CD4-positive, alpha-beta memory T cell (primary cell): ENCODE measurements around the gene TMEM116. TPM values are rescaled to one million over a fixed set of nuclear protein-coding genes. Genes with fewer than 3 reads are reported as not detected.

Source experiments
- CTCF ChIA-PET: fragments of 350-600 bp; sonication (Branson Sonifier 250); formaldehyde crosslinking; loops from one replicate; lab custom pipeline; 2021; ENCODE audit warnings: inconsistent platforms; ENCODE audit not compliant: partially characterized antibody; lab: Charles Lee
- POLR2A ChIA-PET: fragments of 350-600 bp; sonication (Branson Sonifier 250); formaldehyde crosslinking; loops from one replicate; lab custom pipeline; 2021; ENCODE audit not compliant: partially characterized antibody; lab: Charles Lee
- DNase-seq, 5 donors: peaks; one replicate each; pipeline versions ENCODE4 v3.0.0 to v3.0.0-alpha.2; 2020 to 2022; ENCODE audit warnings: mixed read lengths in 1 of 5
- H3K27ac ChIP-seq: one replicate; pipeline ENCODE4 v1.7.0; 2013; ENCODE audit warnings: low read depth, low read length
- H3K27me3 ChIP-seq: 2 replicates; pipeline ENCODE4 v1.7.0; 2013; ENCODE audit warnings: mild to moderate bottlenecking, low read length, moderate library complexity; ENCODE audit not compliant: insufficient read depth
- H3K36me3 ChIP-seq: 2 replicates; pipeline ENCODE4 v1.7.0; 2013; ENCODE audit warnings: mild to moderate bottlenecking, low read length, moderate library complexity; ENCODE audit not compliant: insufficient read depth
- H3K4me1 ChIP-seq: 2 replicates; pipeline ENCODE4 v1.7.0; 2013; ENCODE audit warnings: mild to moderate bottlenecking, low read length, moderate library complexity; ENCODE audit not compliant: insufficient read depth
- H3K4me3 ChIP-seq, 2 donors: one replicate each; pipeline ENCODE4 v1.7.0; 2013; ENCODE audit warnings: low read length in 2 of 2, mild to moderate bottlenecking in 1 of 2
- H3K9me3 ChIP-seq, 2 donors: one replicate each; pipeline ENCODE4 v1.7.0; 2013; ENCODE audit warnings: low read length in 2 of 2, control low read depth in 1 of 2; ENCODE audit not compliant: control insufficient read depth in 1 of 2
- H3K27ac Mint-ChIP-seq, 7 donors: one replicate each; pipeline ENCODE4 v1.8.0; 2020 to 2021; ENCODE audit warnings: mixed read lengths in 7 of 7, mild to moderate bottlenecking in 6 of 7, inconsistent platforms in 3 of 7, moderate library complexity in 3 of 7
- H3K27me3 Mint-ChIP-seq, 2 donors: one replicate each; pipeline ENCODE4 v1.8.0; 2020 to 2021; ENCODE audit warnings: mixed read lengths in 2 of 2
- H3K36me3 Mint-ChIP-seq, 2 donors: one replicate each; pipeline ENCODE4 v1.8.0; 2020 to 2021; ENCODE audit warnings: mixed read lengths in 2 of 2, inconsistent platforms in 1 of 2, mild to moderate bottlenecking in 1 of 2
- H3K4me1 Mint-ChIP-seq, 4 donors: one replicate each; pipeline ENCODE4 v1.8.0; 2020 to 2021; ENCODE audit warnings: mixed read lengths in 4 of 4, mild to moderate bottlenecking in 1 of 4
- H3K4me3 Mint-ChIP-seq, 8 donors: one replicate each; pipeline ENCODE4 v1.8.0; 2020 to 2021; ENCODE audit warnings: mixed read lengths in 8 of 8, mild to moderate bottlenecking in 7 of 8, moderate library complexity in 6 of 8, inconsistent platforms in 3 of 8
- H3K9me3 Mint-ChIP-seq, 8 donors: one replicate each; pipeline ENCODE4 v1.8.0; 2020 to 2021; ENCODE audit warnings: mixed read lengths in 8 of 8, mild to moderate bottlenecking in 5 of 8, inconsistent platforms in 3 of 8, moderate library complexity in 1 of 8
- intact Hi-C: fragments of 100-400 bp; cut with micrococcal nuclease; formaldehyde crosslinking; loops from one replicate; pipeline ENCODE4 v1.15.1; 2023
- polyA plus RNA-seq, 2 donors: library from polyadenylated mRNA; unstranded; fragments of 300-500 nt; fragmentation: Illumina TruSeq; gene quantifications; one replicate each; pipeline ENCODE4 v1.2.3, GENCODE V29; 2021
- total RNA-seq, 2 experiments: library from RNA; stranded (reverse); gene quantifications; one replicate each; pipeline ENCODE4 v1.2.3, GENCODE V29; 2021

The TMEM116 gene
- total and polyA plus RNA-seq, 4 experiments from 2014 or later, result 32.3 to 50.6 (median 42.2) TPM

DNA sequence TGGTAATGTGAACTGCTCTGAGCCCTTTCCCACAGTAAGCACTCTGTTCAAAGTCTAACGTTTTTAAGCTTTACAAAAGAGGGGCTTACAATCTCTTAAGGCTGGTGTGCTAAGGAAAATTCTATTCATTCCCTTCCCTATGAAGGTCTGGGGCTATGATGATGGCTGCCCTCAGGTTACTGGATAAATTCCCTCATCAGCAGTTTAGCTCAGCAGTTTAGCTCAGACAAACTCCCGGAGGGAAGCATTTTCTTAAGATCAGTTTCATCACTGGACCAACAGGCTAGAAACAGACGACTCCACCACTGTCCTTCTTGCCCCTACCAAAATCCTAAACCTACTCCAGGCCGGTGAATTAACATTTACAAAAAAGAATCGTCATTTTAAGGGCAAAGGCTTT lies 19.3 kb upstream of the TMEM116 start:
- H3K27me3 Mint-ChIP-seq, result no peaks in the 10 kb centered on the region
- peak overlapping the region in 5 of 7 donors; percentile 8 to 72 (median 30) for H3K27ac Mint-ChIP-seq
- H3K4me3 Mint-ChIP-seq, result no peak overlapping the region
- H3K9me3 Mint-ChIP-seq, result no peaks in the 10 kb centered on the region
- Histone ChIP-seq H3K27me3 (no peaks in the 10 kb centered on the region), H3K4me1 (no peaks in the 10 kb centered on the region), H3K36me3 (peaks cover 39% of the 10 kb centered on the region), H3K27ac (no peak overlapping the region), H3K4me3 (no peak overlapping the region), H3K9me3 (no peaks in the 10 kb centered on the region)
- ChIA-PET POLR2A (no interaction called here), CTCF (interaction anchor here (0.9 to 1.2 kb wide), 2 partner anchors 84 to 87 kb away, joined by 3 to 6 read pairs; no protein-coding TSS in a partner anchor)
- DNase-seq, result no peak
- peaks cover 30 to 70% of the 10 kb centered on the region in 2 donors for H3K36me3 Mint-ChIP-seq
- peaks cover 0 to 5% (median 4%) of the 10 kb centered on the region in 4 donors for H3K4me1 Mint-ChIP-seq
- intact Hi-C loops, result no loop called here

DNA sequence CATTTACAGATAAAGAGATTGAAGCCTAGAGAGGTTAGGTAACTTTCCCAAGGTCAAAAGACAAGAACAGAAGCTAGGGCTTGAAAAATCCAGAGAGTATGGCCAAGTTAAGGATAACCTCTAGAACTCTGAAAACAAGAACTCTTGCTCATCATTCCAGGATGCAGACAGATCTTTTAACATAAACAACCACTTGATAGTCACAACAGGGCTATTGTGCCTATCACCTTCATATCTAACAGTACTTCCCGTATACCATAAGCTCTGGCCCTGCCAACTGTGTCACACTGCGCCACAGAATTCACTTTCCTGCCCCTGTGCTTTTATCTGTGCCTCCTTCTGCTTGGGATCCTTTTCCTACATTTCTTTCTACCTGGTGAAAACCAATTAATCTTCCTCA lies 18.5 kb upstream of the TMEM116 start:
- no peak overlapping the region for H3K27ac ChIP-seq
- CTCF ChIA-PET, result interaction anchor here (1.2 to 1.6 kb wide), 2 partner anchors 86 to 87 kb away, joined by 4 to 6 read pairs; no protein-coding TSS in a partner anchor

DNA sequence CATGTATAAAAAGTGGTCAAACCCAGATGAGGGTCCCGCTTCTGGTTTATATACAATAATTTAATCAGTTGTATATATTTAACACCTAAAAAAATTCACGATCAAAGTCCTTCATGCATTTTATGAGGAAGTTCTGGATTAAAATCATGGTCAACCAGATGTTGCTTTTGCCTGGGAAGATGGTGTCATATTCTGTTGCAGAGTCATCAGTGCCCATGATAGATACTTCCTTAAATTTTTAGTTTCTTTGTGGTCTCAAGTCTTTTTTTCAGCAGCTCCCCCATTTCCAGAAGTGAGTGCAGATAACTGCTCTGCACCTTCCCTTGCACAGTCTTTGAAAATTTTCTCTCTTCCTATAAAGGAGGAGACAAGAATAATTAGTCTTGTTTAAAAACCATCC lies 16.3 kb upstream of the TMEM116 start:
- Histone ChIP-seq H3K4me1 (peaks cover 15% of the 10 kb centered on the region), H3K27ac (no peak overlapping the region), H3K4me3 (no peak overlapping the region), H3K27me3 (no peaks in the 10 kb centered on the region), H3K9me3 (no peaks in the 10 kb centered on the region), H3K36me3 (peaks cover 25% of the 10 kb centered on the region)
- Mint-ChIP-seq H3K4me3 (no peak overlapping the region), H3K27ac (peak overlapping the region in 1 of 7 donors; percentile 73), H3K4me1 (peaks cover 7 to 18% (median 13%) of the 10 kb centered on the region in 4 donors), H3K9me3 (no peaks in the 10 kb centered on the region), H3K27me3 (no peaks in the 10 kb centered on the region), H3K36me3 (peaks cover 30 to 66% of the 10 kb centered on the region in 2 donors)
- POLR2A ChIA-PET, result interaction anchor here (0.8 to 6.9 kb wide), 2 partner anchors 16 to 21 kb away, joined by 3 to 33 read pairs; partner anchors contain the start of genes ERP29 and TMEM116
- no peak for DNase-seq
- intact Hi-C loops, result no loop called here
- CTCF ChIA-PET, result interaction anchor here (1.2 kb wide), 1 partner anchor 15 kb away, joined by 4 read pairs; no protein-coding TSS in a partner anchor

More for the DNA sequence above, 18.5 kb upstream of the TMEM116 start:
- no peaks in the 10 kb centered on the region for H3K27me3 Mint-ChIP-seq
- intact Hi-C loops, result no loop called here
- DNase-seq, result no peak
- H3K4me3 Mint-ChIP-seq, result no peak overlapping the region
- Histone ChIP-seq H3K4me3 (no peak overlapping the region), H3K9me3 (no peaks in the 10 kb centered on the region), H3K4me1 (peaks cover 4% of the 10 kb centered on the region), H3K36me3 (peaks cover 34% of the 10 kb centered on the region), H3K27me3 (no peaks in the 10 kb centered on the region)
- peaks cover 0 to 6% (median 5%) of the 10 kb centered on the region in 4 donors for H3K4me1 Mint-ChIP-seq
- H3K27ac Mint-ChIP-seq, result peak overlapping the region in 5 of 7 donors; percentile 0 to 89 (median 37)
- H3K36me3 Mint-ChIP-seq, result peaks cover 30 to 65% of the 10 kb centered on the region in 2 donors
- H3K9me3 Mint-ChIP-seq, result no peaks in the 10 kb centered on the region
- POLR2A ChIA-PET, result interaction anchor here (0.6 to 1.6 kb wide), 2 partner anchors 17 to 50 kb away, joined by 3 to 4 read pairs; no protein-coding TSS in a partner anchor

DNA sequence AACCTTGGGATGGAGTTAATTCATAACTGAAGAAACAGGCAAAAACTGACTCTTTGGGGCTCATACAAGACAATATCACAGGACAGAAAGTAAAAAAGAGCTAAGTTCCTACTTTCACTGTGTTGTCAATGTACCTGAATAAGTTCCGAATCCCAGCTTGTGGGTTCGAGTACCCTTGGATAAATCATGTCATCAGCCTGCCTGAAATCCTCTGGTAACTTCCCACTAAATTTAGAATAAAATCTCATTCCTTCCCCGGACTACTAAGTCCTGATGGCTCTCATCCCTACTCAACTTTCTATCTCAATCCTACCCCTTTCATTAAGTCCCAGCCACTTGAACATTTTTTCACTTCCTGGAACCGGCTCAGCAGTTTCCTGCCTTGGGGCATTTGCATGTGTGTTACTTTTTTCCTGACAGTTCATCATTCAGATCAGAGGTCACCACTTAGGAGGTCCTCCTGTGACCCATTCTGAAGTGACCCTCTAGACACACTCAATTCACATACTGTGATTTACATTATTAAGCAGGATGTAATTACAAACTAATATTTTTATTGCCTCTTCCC lies 12.9 kb upstream of the TMEM116 start:
- no peaks in the 10 kb centered on the region for H3K9me3 ChIP-seq
- Mint-ChIP-seq H3K27ac (peak overlapping the region; percentile 24 to 92 (median 68)), H3K4me1 (peaks cover 20 to 21% (median 21%) of the 10 kb centered on the region in 4 donors), H3K36me3 (peaks cover 25 to 72% of the 10 kb centered on the region in 2 donors), H3K4me3 (no peak overlapping the region), H3K27me3 (no peaks in the 10 kb centered on the region), H3K9me3 (no peaks in the 10 kb centered on the region)
- DNase-seq, result no peak
- peaks cover 36% of the 10 kb centered on the region for H3K36me3 ChIP-seq
- no peak overlapping the region for H3K27ac ChIP-seq
- ChIA-PET CTCF (interaction anchor here (1.7 kb wide), 1 partner anchor 82 kb away, joined by 6 read pairs; no protein-coding TSS in a partner anchor), POLR2A (interaction anchor here (6.9 kb wide), 1 partner anchor 12 kb away, joined by 33 read pairs; the partner anchor contains the start of genes ERP29 and TMEM116)
- peaks cover 15% of the 10 kb centered on the region for H3K4me1 ChIP-seq
- intact Hi-C loops, result no loop called here
- no peaks in the 10 kb centered on the region for H3K27me3 ChIP-seq
- H3K4me3 ChIP-seq, result no peak overlapping the region

DNA sequence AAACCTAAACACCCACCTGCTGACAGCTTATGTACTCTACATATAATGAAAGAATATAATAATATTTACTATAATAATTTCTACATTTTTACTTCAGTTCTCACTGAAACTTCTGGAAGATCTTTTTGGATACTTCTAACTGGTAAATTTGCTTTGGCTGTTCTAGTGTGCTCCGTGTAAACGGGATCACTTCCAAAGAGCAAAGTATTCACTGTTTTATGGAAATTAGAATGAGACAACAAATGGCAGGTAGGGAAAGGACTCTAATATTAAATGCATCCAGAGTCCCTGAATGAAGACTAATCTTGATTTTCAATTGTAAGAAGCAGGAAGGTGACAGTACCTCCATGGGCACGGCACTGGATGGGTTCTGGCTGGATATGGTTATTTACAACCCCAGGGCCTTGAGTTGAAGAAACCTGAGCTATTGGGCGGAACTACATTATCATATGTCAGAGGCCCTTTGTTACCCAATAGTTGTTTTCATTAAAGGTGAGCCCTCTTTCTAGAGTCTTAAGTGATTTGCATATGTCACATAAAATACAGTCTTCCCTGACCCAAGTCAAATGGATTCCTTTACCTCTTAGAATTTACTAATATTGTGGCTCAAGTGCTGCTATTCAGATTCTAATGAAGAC lies 10.9 kb upstream of the TMEM116 start:
- DNase-seq, result no peak
- intact Hi-C loops, result no loop called here
- Histone ChIP-seq H3K9me3 (no peaks in the 10 kb centered on the region), H3K4me1 (peaks cover 31% of the 10 kb centered on the region), H3K4me3 (no peak overlapping the region), H3K27me3 (no peaks in the 10 kb centered on the region), H3K36me3 (peaks cover 42% of the 10 kb centered on the region), H3K27ac (no peak overlapping the region)
- no peaks in the 10 kb centered on the region for H3K9me3 Mint-ChIP-seq
- ChIA-PET CTCF (interaction anchor here (0.6 to 3.4 kb wide), 4 partner anchors 10 to 80 kb away, joined by 3 to 16 read pairs (median 6); partner anchors contain the start of genes ERP29 and TMEM116), POLR2A (interaction anchor here (1.4 to 6.9 kb wide), 4 partner anchors 10 to 102 kb away, joined by 4 to 33 read pairs (median 4); partner anchors contain the start of genes ERP29, TMEM116 and TRAFD1)
- H3K4me1 Mint-ChIP-seq, result peaks cover 26 to 38% (median 34%) of the 10 kb centered on the region in 4 donors
- peaks cover 26 to 76% of the 10 kb centered on the region in 2 donors for H3K36me3 Mint-ChIP-seq
- no peaks in the 10 kb centered on the region for H3K27me3 Mint-ChIP-seq
- H3K27ac Mint-ChIP-seq, result peak overlapping the region in 4 of 7 donors; percentile 8 to 41 (median 28)
- H3K4me3 Mint-ChIP-seq, result no peak overlapping the region

DNA sequence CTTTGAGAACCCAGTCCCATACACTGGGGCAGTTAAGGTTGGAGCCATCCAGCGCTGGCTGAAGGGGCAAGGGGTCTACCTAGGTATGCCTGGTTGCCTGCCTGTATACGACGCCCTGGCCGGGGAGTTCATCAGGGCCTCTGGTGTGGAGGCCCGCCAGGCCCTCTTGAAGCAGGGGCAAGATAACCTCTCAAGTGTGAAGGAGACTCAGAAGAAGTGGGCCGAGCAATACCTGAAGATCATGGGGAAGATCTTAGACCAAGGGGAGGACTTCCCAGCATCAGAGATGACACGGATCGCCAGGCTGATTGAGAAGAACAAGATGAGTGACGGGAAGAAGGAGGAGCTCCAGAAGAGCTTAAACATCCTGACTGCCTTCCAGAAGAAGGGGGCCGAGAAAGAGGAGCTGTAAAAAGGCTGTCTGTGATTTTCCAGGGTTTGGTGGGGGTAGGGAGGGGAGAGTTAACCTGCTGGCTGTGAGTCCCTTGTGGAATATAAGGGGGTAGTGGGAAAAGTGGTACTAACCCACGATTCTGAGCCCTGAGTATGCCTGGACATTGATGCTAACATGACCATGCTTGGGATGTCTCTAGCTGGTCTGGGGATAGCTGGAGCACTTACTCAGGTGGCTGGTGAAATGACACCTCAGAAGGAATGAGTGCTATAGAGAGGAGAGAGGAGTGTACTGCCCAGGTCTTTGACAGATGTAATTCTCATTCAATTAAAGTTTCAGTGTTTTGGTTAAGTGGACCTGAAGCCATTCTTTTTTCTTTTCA lies 9.5 kb upstream of the TMEM116 start:
- Mint-ChIP-seq H3K27me3 (no peaks in the 10 kb centered on the region), H3K27ac (peak overlapping the region; percentile 39 to 82 (median 72)), H3K4me3 (no peak overlapping the region), H3K36me3 (peaks cover 33 to 75% of the 10 kb centered on the region in 2 donors), H3K9me3 (no peaks in the 10 kb centered on the region), H3K4me1 (peaks cover 30 to 50% (median 41%) of the 10 kb centered on the region in 4 donors)
- H3K9me3 ChIP-seq, result no peaks in the 10 kb centered on the region
- H3K4me3 ChIP-seq, result no peak overlapping the region
- DNase-seq, result no peak
- POLR2A ChIA-PET, result interaction anchor here (1.4 to 6.9 kb wide), 3 partner anchors 9 to 29 kb away, joined by 4 to 33 read pairs (median 7); partner anchors contain the start of genes ERP29 and TMEM116
- H3K27me3 ChIP-seq, result no peaks in the 10 kb centered on the region
- CTCF ChIA-PET, result interaction anchor here (1.2 to 3.4 kb wide), 4 partner anchors 8 to 78 kb away, joined by 3 to 17 read pairs (median 10); partner anchors contain the start of genes ERP29 and TMEM116
- peaks cover 44% of the 10 kb centered on the region for H3K4me1 ChIP-seq
- H3K27ac ChIP-seq, result no peak overlapping the region
- intact Hi-C loops, result no loop called here
- H3K36me3 ChIP-seq, result peaks cover 50% of the 10 kb centered on the region
